PC-3 (cell line): ENCODE measurements around the gene PRKRIP1.
"Not testable (repeated sequence)": the region's sequence is repeated elsewhere in the genome, so short reads cannot be mapped to it uniquely, and the experiment has no call there.

Source experiments
- CTCF ChIP-seq: fragments of 300-600 bp; sonication (generic); conservative IDR thresholded peaks from 2 replicates; pipeline ENCODE4 v1.5.1; 2017; ENCODE audit warnings: antibody characterized with exemption, low read depth, mild to moderate bottlenecking, low read length
- EZH2 ChIP-seq: fragments of 300-600 bp; sonication (generic); IDR thresholded peaks from one replicate; pipeline ENCODE4 v1.6.1; 2017; ENCODE audit warnings: antibody characterized with exemption, mild to moderate bottlenecking, low read length; ENCODE audit not compliant: unreplicated experiment
- EZH2phosphoT487 ChIP-seq: fragments of 300-600 bp; sonication (generic); IDR thresholded peaks from 2 replicates; pipeline ENCODE4 v1.6.1; 2018; ENCODE audit warnings: mild to moderate bottlenecking, antibody characterized with exemption, low read length, borderline replicate concordance

GRCh38 chr7:102474736-102475435 lies 78.7 kb downstream of the PRKRIP1 start:
- not testable (repeated sequence) for TF ChIP-seq CTCF, EZH2, EZH2phosphoT487
